H9 (cell line): Measurements from ENCODE around the gene SLC16A1. TPM values are rescaled to one million over a fixed set of nuclear protein-coding genes. Genes with fewer than 3 reads are reported as not detected.

Experiments used
- DNase-seq: peaks from one replicate; pipeline ENCODE4 v3.0.0-alpha.2; 2017
- H2AFZ ChIP-seq: one replicate; pipeline ENCODE4 v1.6.1; 2013; ENCODE audit warnings: mild to moderate bottlenecking, low read length, control low read depth, moderate library complexity
- H2AK5ac ChIP-seq: 2 replicates; pipeline ENCODE4 v1.6.1; 2013; ENCODE audit warnings: low read length, control low read depth, mixed read lengths; ENCODE audit not compliant: insufficient read length
- H2BK120ac ChIP-seq: one replicate; pipeline ENCODE4 v1.6.1; 2013; ENCODE audit warnings: low read depth, mild to moderate bottlenecking, low read length, control low read depth, inconsistent platforms; ENCODE audit not compliant: poor library complexity, severe bottlenecking
- H2BK12ac ChIP-seq: 2 replicates; pipeline ENCODE4 v1.6.1; 2013; ENCODE audit warnings: low read length, control low read depth, mixed read lengths, low read depth; ENCODE audit not compliant: insufficient read length
- H2BK15ac ChIP-seq: 2 replicates; pipeline ENCODE4 v1.6.1; 2013; ENCODE audit warnings: low read depth, low read length, control low read depth
- H2BK20ac ChIP-seq: one replicate; pipeline ENCODE4 v1.6.1; 2013; ENCODE audit warnings: low read depth, mild to moderate bottlenecking, low read length, control low read depth, inconsistent platforms; ENCODE audit not compliant: poor library complexity, severe bottlenecking
- H2BK5ac ChIP-seq: 2 replicates; pipeline ENCODE4 v1.6.1; 2013; ENCODE audit warnings: low read length, control low read depth, mixed read lengths; ENCODE audit not compliant: insufficient read length
- H3K14ac ChIP-seq: 2 replicates; pipeline ENCODE4 v1.6.1; 2013; ENCODE audit warnings: low read length, control low read depth; ENCODE audit not compliant: insufficient read depth
- H3K18ac ChIP-seq: 2 replicates; pipeline ENCODE4 v1.6.1; 2013; ENCODE audit warnings: low read depth, mild to moderate bottlenecking, mixed read lengths, low read length, control low read depth; ENCODE audit not compliant: insufficient read length
- H3K23ac ChIP-seq: 2 replicates; pipeline ENCODE4 v1.6.1; 2013; ENCODE audit warnings: low read length, control low read depth, mixed read lengths, low read depth; ENCODE audit not compliant: insufficient read length
- H3K23me2 ChIP-seq: 2 replicates; pipeline ENCODE4 v1.6.1; 2013; ENCODE audit warnings: low read depth, mild to moderate bottlenecking, mixed read lengths, low read length, control low read depth; ENCODE audit not compliant: insufficient read length, poor library complexity, severe bottlenecking
- H3K27ac ChIP-seq: 2 replicates; pipeline ENCODE4 v1.5.1; 2013; ENCODE audit warnings: low read length, control low read depth, mixed read lengths, low read depth; ENCODE audit not compliant: insufficient read length
- H3K27me3 ChIP-seq: 2 replicates; pipeline ENCODE4 v1.6.1; 2013; ENCODE audit warnings: low read length, control low read depth, inconsistent platforms; ENCODE audit not compliant: insufficient read depth
- H3K4ac ChIP-seq: 2 replicates; pipeline ENCODE4 v1.6.1; 2013; ENCODE audit warnings: low read depth, mild to moderate bottlenecking, control low read depth, inconsistent platforms, low read length, moderate library complexity
- H3K4me1 ChIP-seq: 2 replicates; pipeline ENCODE4 v1.6.1; 2013; ENCODE audit warnings: low read length, control low read depth, inconsistent platforms; ENCODE audit not compliant: insufficient read depth
- H3K4me2 ChIP-seq: 2 replicates; pipeline ENCODE4 v1.6.1; 2013; ENCODE audit warnings: low read length, control low read depth, mixed read lengths; ENCODE audit not compliant: insufficient read length, insufficient read depth
- H3K56ac ChIP-seq: 2 replicates; pipeline ENCODE4 v1.6.1; 2013; ENCODE audit warnings: low read depth, mild to moderate bottlenecking, mixed read lengths, low read length, control low read depth; ENCODE audit not compliant: insufficient read length
- H3K79me1 ChIP-seq: 2 replicates; pipeline ENCODE4 v1.6.1; 2013; ENCODE audit warnings: low read depth, mild to moderate bottlenecking, moderate library complexity, low read length, control low read depth, inconsistent platforms; ENCODE audit not compliant: insufficient read depth, poor library complexity, severe bottlenecking
- H3K79me2 ChIP-seq: 2 replicates; pipeline ENCODE4 v1.6.1; 2013; ENCODE audit warnings: low read length, control low read depth, inconsistent platforms; ENCODE audit not compliant: insufficient read depth
- H3K9ac ChIP-seq: 2 replicates; pipeline ENCODE4 v1.6.1; 2013; ENCODE audit warnings: low read length, control low read depth, mixed read lengths; ENCODE audit not compliant: insufficient read length; ENCODE audit errors: extremely low read depth
- H3K9me3 ChIP-seq: one replicate; pipeline ENCODE4 v1.6.1; 2013; ENCODE audit warnings: low read depth, low read length, inconsistent platforms; ENCODE audit not compliant: control insufficient read depth
- H3T11ph ChIP-seq: one replicate; pipeline ENCODE4 v1.6.1; 2013; ENCODE audit warnings: mild to moderate bottlenecking, low read length, control low read depth, inconsistent platforms
- H4K20me1 ChIP-seq: one replicate; pipeline ENCODE4 v1.6.1; 2013; ENCODE audit not compliant: control insufficient read depth, insufficient read length, insufficient read depth
- H4K5ac ChIP-seq: 2 replicates; pipeline ENCODE4 v1.6.1; 2013; ENCODE audit warnings: low read depth, mild to moderate bottlenecking, mixed read lengths, low read length, control low read depth; ENCODE audit not compliant: insufficient read length
- H4K8ac ChIP-seq: replicated peaks from 2 replicates; pipeline ENCODE4 v1.6.1; 2013; ENCODE audit warnings: low read length, control low read depth, mixed read lengths, low read depth; ENCODE audit not compliant: insufficient read length
- H4K91ac ChIP-seq: 2 replicates; pipeline ENCODE4 v1.6.1; 2013; ENCODE audit warnings: low read depth, mild to moderate bottlenecking, moderate library complexity, mixed read lengths, low read length, control low read depth; ENCODE audit not compliant: insufficient read length
- H3K27ac Mint-ChIP-seq, 3 experiments: 2 replicates in 2 of 3; 3 replicates in 1 of 3; pipeline ENCODE4 v1.8.0; 2020 to 2021; ENCODE audit warnings: mixed read lengths in 3 of 3, mild to moderate bottlenecking in 1 of 3, moderate library complexity in 1 of 3
- H3K27me3 Mint-ChIP-seq: 2 replicates; pipeline ENCODE4 v1.8.0; 2021; ENCODE audit warnings: low read depth, mild to moderate bottlenecking, moderate library complexity, mixed read lengths
- H3K36me3 Mint-ChIP-seq, 3 experiments: 2 replicates in 2 of 3; 3 replicates in 1 of 3; pipeline ENCODE4 v1.8.0; 2020 to 2021; ENCODE audit warnings: low read depth in 3 of 3, mixed read lengths in 3 of 3; ENCODE audit not compliant: insufficient read depth in 1 of 3
- H3K4me1 Mint-ChIP-seq, 2 experiments: 2 replicates each; pipeline ENCODE4 v1.8.0; 2020; ENCODE audit warnings: mixed read lengths in 2 of 2
- H3K4me3 Mint-ChIP-seq, 2 experiments: 2 replicates in 1 of 2; 3 replicates in 1 of 2; pipeline ENCODE4 v1.8.0; 2020 to 2021; ENCODE audit warnings: mild to moderate bottlenecking in 2 of 2, mixed read lengths in 2 of 2, moderate library complexity in 1 of 2
- H3K9me3 Mint-ChIP-seq, 2 experiments: 2 replicates in 1 of 2; 3 replicates in 1 of 2; pipeline ENCODE4 v1.8.0; 2020; ENCODE audit warnings: mild to moderate bottlenecking in 2 of 2, mixed read lengths in 2 of 2, moderate library complexity in 1 of 2
- WGBS: extraction: QIAGEN DNeasy Blood & Tissue Kit; methylation state at CpG from one replicate; pipeline ENCODE4 v1.1.7; 2013; ENCODE audit warnings: missing lambda C conversion rate, low lambda C conversion rate, mixed read lengths; ENCODE audit not compliant: insufficient read length; ENCODE audit errors: extremely low coverage; 5-methylcytosine and 5-hydroxymethylcytosine counted together
- total RNA-seq: library from RNA; stranded (reverse); gene quantifications from 2 replicates; pipeline ENCODE4 v1.2.1, GENCODE V29; 2021
- TF ChIP-seq, protein P1 (sequence below): fragments of 200-600 bp; sonication (generic); conservative IDR thresholded peaks from 3 replicates; pipeline ENCODE4 v1.8.0; 2021; ENCODE audit warnings: antibody characterized with exemption, mild to moderate bottlenecking

The SLC16A1 gene
- total RNA-seq, 1 experiment from 2014 or later = 381 TPM

DNA sequence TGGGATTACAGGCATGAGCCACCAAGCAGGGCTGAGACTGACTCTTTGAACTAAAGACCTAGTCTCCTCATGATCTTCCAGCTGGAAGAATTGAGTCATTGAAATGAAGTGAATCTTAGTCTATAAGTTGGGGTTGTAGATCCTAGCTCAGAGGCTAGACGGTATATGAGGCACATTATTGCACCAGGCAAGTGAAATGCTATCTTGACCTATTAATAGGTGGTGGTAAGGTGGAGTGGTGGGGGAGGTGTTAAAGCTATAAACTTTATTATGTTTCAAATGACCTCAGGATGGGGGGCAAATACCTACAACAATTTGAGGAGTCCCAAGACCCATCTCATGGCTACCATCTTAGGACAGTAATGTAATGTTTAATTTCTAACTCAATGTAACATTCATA is 36.8 kb upstream of the SLC16A1 start:
- Histone ChIP-seq H3K23ac (no peak overlapping the region), H2BK20ac (no peak overlapping the region), H3K18ac (no peak overlapping the region), H2BK5ac (no peak overlapping the region), H3K79me2 (no peaks in the 10 kb centered on the region), H3K79me1 (no peaks in the 10 kb centered on the region), H3T11ph (no peak overlapping the region), H3K9me3 (no peaks in the 10 kb centered on the region), H3K56ac (no peak overlapping the region), H4K91ac (no peak overlapping the region), H4K8ac (no peak overlapping the region), H3K23me2 (no peaks in the 10 kb centered on the region), H3K9ac (no peak overlapping the region), H3K4me2 (no peak overlapping the region), H4K20me1 (no peaks in the 10 kb centered on the region), H3K27me3 (no peaks in the 10 kb centered on the region), H3K4me1 (peaks cover 4% of the 10 kb centered on the region; the same call in 1 of the 2 replicates), H3K14ac (no peak overlapping the region), H2BK15ac (no peak overlapping the region), H2AFZ (no peak overlapping the region), H2BK12ac (no peak overlapping the region), H2BK120ac (no peak overlapping the region), H4K5ac (no peak overlapping the region), H2AK5ac (no peak overlapping the region), H3K27ac (no peak overlapping the region), H3K4ac (no peak overlapping the region)
- H3K27ac Mint-ChIP-seq = peak overlapping the region in 1 of 3 experiments; percentile 65; a peak in 4 of 7 replicates
- DNase-seq = no peak
- no CpG with 5 or more reads among the region's 1 CpG for WGBS
- H3K4me3 Mint-ChIP-seq = no peak overlapping the region
- H3K4me1 Mint-ChIP-seq = peaks cover 8 to 15% of the 10 kb centered on the region in 2 experiments
- H3K27me3 Mint-ChIP-seq = no peaks in the 10 kb centered on the region
- peaks cover 0 to 4% (median 3%) of the 10 kb centered on the region in 3 experiments; a peak in 4 of 7 replicates for H3K36me3 Mint-ChIP-seq
- H3K9me3 Mint-ChIP-seq = no peaks in the 10 kb centered on the region
- TF ChIP-seq, protein P1, sequence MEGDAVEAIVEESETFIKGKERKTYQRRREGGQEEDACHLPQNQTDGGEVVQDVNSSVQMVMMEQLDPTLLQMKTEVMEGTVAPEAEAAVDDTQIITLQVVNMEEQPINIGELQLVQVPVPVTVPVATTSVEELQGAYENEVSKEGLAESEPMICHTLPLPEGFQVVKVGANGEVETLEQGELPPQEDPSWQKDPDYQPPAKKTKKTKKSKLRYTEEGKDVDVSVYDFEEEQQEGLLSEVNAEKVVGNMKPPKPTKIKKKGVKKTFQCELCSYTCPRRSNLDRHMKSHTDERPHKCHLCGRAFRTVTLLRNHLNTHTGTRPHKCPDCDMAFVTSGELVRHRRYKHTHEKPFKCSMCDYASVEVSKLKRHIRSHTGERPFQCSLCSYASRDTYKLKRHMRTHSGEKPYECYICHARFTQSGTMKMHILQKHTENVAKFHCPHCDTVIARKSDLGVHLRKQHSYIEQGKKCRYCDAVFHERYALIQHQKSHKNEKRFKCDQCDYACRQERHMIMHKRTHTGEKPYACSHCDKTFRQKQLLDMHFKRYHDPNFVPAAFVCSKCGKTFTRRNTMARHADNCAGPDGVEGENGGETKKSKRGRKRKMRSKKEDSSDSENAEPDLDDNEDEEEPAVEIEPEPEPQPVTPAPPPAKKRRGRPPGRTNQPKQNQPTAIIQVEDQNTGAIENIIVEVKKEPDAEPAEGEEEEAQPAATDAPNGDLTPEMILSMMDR = no peak
